GM19043 (cell line): Measurements from ENCODE around the gene CGA.
A peak's percentile ranks its signal among the peaks of the same experiment; 100 is the strongest.

Experiments
- ATAC-seq: cut with Tn5 transposase; IDR thresholded peaks from one replicate; pipeline ENCODE4 v1.9.1; 2021; ENCODE audit warnings: low read depth; ENCODE audit not compliant: unreplicated experiment

The CGA gene

GRCh38 chr6:87092435-87092834 lies 2.5 kb downstream of the CGA start:
- ATAC-seq = no peak

- ATAC-seq = no peak
Observed at GRCh38 chr6:87089135-87089534, 5.8 kb downstream of the CGA start.

- no peak for ATAC-seq
Observed at GRCh38 chr6:87088076-87088475, 6.8 kb downstream of the CGA start.

GRCh38 chr6:87082160-87082721 lies 12.7 kb downstream of the CGA start:
- ATAC-seq = no peak

- peak; percentile 52 for ATAC-seq
Observed at GRCh38 chr6:87078983-87079616, 15.8 kb downstream of the CGA start.

GRCh38 chr6:87075168-87075567 lies 19.7 kb downstream of the CGA start:
- ATAC-seq = no peak

- ATAC-seq = peak; percentile 76
Observed at GRCh38 chr6:87074101-87074621, 20.7 kb downstream of the CGA start.

- no peak for ATAC-seq
Observed at GRCh38 chr6:87071683-87072082, 23.2 kb downstream of the CGA start.

GRCh38 chr6:87070741-87071140 lies 24.2 kb downstream of the CGA start:
- no peak for ATAC-seq

GRCh38 chr6:87068795-87069194 lies 26.1 kb downstream of the CGA start:
- no peak for ATAC-seq

- no peak for ATAC-seq
Observed at GRCh38 chr6:87066449-87067333, 28.2 kb downstream of the CGA start.

GRCh38 chr6:87065117-87065516 lies 29.8 kb downstream of the CGA start:
- ATAC-seq = no peak

- no peak for ATAC-seq
Observed at GRCh38 chr6:87059943-87060342, 35.0 kb downstream of the CGA start.

- no peak for ATAC-seq
Observed at GRCh38 chr6:87054143-87054833, 40.6 kb downstream of the CGA start.

- ATAC-seq = no peak
Observed at GRCh38 chr6:87053312-87053711, 41.6 kb downstream of the CGA start.

- ATAC-seq = no peak
Observed at GRCh38 chr6:87049779-87050178, 45.1 kb downstream of the CGA start.

GRCh38 chr6:87045521-87046075 lies 49.3 kb downstream of the CGA start:
- no peak for ATAC-seq

GRCh38 chr6:87040729-87041128 lies 54.2 kb downstream of the CGA start:
- ATAC-seq = no peak
